Activated naive CD4-positive, alpha-beta T cell (primary cell): ENCODE results near the gene NANS.
A peak's percentile ranks its signal among the peaks of the same experiment; 100 is the strongest.
"Not testable (repeated sequence)": the region's sequence is repeated elsewhere in the genome, so short reads cannot be mapped to it uniquely, and the experiment has no call there.

Experiments used
- DNase-seq, 4 experiments: peaks; one replicate each; lab custom pipeline; 2025; lab: John Stamatoyannopoulos, UW

NANS gene

GRCh38 chr9:98056269-98057137, at the start of gene NANS:
NANS (plus strand) TSS chr9:98056732; CDS start chr9:98056809, 77 bp downstream.
- peak; percentile 79 to 91 (median 82) for DNase-seq

GRCh38 chr9:98007251-98007928, 49.1 kb upstream of the NANS start:
- DNase-seq = no peak

GRCh38 chr9:98008764-98009163, 47.8 kb upstream of the NANS start:
- DNase-seq = no peak

- no peak for DNase-seq
Measured at GRCh38 chr9:98009437-98009836, 47.1 kb upstream of the NANS start.

GRCh38 chr9:98009936-98010335, 46.6 kb upstream of the NANS start:
- no peak for DNase-seq

GRCh38 chr9:98010445-98010844, 46.1 kb upstream of the NANS start:
- DNase-seq = no peak

GRCh38 chr9:98011122-98011521, 45.4 kb upstream of the NANS start:
- DNase-seq = no peak

- no peak for DNase-seq
Measured at GRCh38 chr9:98016137-98016680, 40.3 kb upstream of the NANS start.

- DNase-seq = no peak
Measured at GRCh38 chr9:98017306-98017705, 39.2 kb upstream of the NANS start.

GRCh38 chr9:98018347-98018746, 38.2 kb upstream of the NANS start:
- DNase-seq = no peak

- DNase-seq = no peak
Measured at GRCh38 chr9:98019098-98019497, 37.4 kb upstream of the NANS start.

- not testable (repeated sequence) for DNase-seq
Measured at GRCh38 chr9:98019869-98020268, 36.7 kb upstream of the NANS start.

GRCh38 chr9:98020476-98021145, 35.9 kb upstream of the NANS start:
- no peak for DNase-seq

- DNase-seq = no peak
Measured at GRCh38 chr9:98021306-98022040, 35.1 kb upstream of the NANS start.

- no peak for DNase-seq
Measured at GRCh38 chr9:98022447-98022846, 34.1 kb upstream of the NANS start.

GRCh38 chr9:98024702-98025101, 31.8 kb upstream of the NANS start:
- DNase-seq = no peak

GRCh38 chr9:98031169-98031568, 25.4 kb upstream of the NANS start:
- no peak for DNase-seq

GRCh38 chr9:98031935-98032334, 24.6 kb upstream of the NANS start:
- DNase-seq = no peak

GRCh38 chr9:98034593-98035546, 21.7 kb upstream of the NANS start:
- peak; percentile 58 to 90 (median 88) for DNase-seq

GRCh38 chr9:98037357-98037756, 19.2 kb upstream of the NANS start:
- DNase-seq = no peak

- no peak for DNase-seq
Measured at GRCh38 chr9:98038958-98039357, 17.6 kb upstream of the NANS start.
